GM23338 (cell line): ENCODE measurements around the gene EEF1AKMT4.

Experiments
- CTCF ChIP-seq, 2 experiments: fragments of 200-600 bp in 1 of 2; sonication (generic) in 1 of 2; conservative IDR thresholded peaks; 2 replicates each; pipeline versions ENCODE4 v1.5.1 to v1.6.1; 2016 to 2017; ENCODE audit warnings: antibody characterized with exemption in 2 of 2, low read depth in 2 of 2, mild to moderate bottlenecking in 2 of 2, moderate library complexity in 1 of 2
- EZH2 ChIP-seq: fragments of 200-600 bp; sonication (generic); IDR thresholded peaks from one replicate; pipeline ENCODE4 v1.8.0; 2017; ENCODE audit warnings: antibody characterized with exemption, mild to moderate bottlenecking, low read depth; ENCODE audit not compliant: unreplicated experiment
- JUNB ChIP-seq: IDR thresholded peaks from one replicate; pipeline ENCODE4 v1.6.1; 2016; ENCODE audit warnings: antibody characterized with exemption; ENCODE audit not compliant: unreplicated experiment
- POLR2AphosphoS5 ChIP-seq: IDR thresholded peaks from 2 replicates; pipeline ENCODE4 v1.6.1; 2016; ENCODE audit warnings: antibody characterized with exemption, low read depth
- ZNF114 ChIP-seq: fragments of 250-450 bp; sonication (Bioruptor Pico); IDR thresholded peaks from 2 replicates; pipeline ENCODE4 v1.5.0; 2020; ENCODE audit warnings: mild to moderate bottlenecking, moderate library complexity

- TF ChIP-seq CTCF (conservative IDR thresholded peaks at IDR 0.05; ENCODE audit: low read depth in 2 of 2) (no peak), JUNB (no peak), POLR2AphosphoS5 (no peak), ZNF114 (no peak), EZH2 (no peak)
Measured at GRCh38 chr3:184203526-184203925, 45.9 kb upstream of the EEF1AKMT4 start.
